Thymus (tissue), 11 donors: ENCODE data around the gene AKNA. TPM values are rescaled to one million over a fixed set of nuclear protein-coding genes. Genes with fewer than 3 reads are reported as not detected.

Experiments used
- DNase-seq, 9 donors: peaks; one replicate each; pipeline ENCODE4 v3.0.0-alpha.2; 2013; ENCODE audit warnings: low spot score in 9 of 9, low read depth in 6 of 9, missing footprints in 1 of 9
- H3K27ac ChIP-seq, 2 donors: one replicate each; pipeline ENCODE4 v1.5.1; 2013; ENCODE audit warnings: control low read depth in 1 of 2, low read depth in 1 of 2, low read length in 1 of 2, mild to moderate bottlenecking in 1 of 2, moderate library complexity in 1 of 2
- H3K27me3 ChIP-seq, 2 donors: one replicate each; pipeline ENCODE4 v1.5.1; 2013; ENCODE audit warnings: low read length in 1 of 2; ENCODE audit not compliant: control insufficient read depth in 2 of 2, insufficient read depth in 1 of 2
- H3K36me3 ChIP-seq, 2 donors: one replicate each; pipeline ENCODE4 v1.5.1; 2013; ENCODE audit warnings: low read length in 1 of 2, mild to moderate bottlenecking in 1 of 2, moderate library complexity in 1 of 2; ENCODE audit not compliant: control insufficient read depth in 2 of 2, insufficient read depth in 2 of 2
- H3K4me1 ChIP-seq, 2 donors: one replicate each; pipeline ENCODE4 v1.5.1; 2013; ENCODE audit warnings: low read length in 2 of 2; ENCODE audit not compliant: control insufficient read depth in 2 of 2, insufficient read depth in 2 of 2
- H3K4me3 ChIP-seq, 2 donors: one replicate each; pipeline ENCODE4 v1.5.1; 2013; ENCODE audit warnings: low read length in 2 of 2, control low read depth in 1 of 2, mild to moderate bottlenecking in 1 of 2
- H3K9me3 ChIP-seq, 2 donors: one replicate each; pipeline ENCODE4 v1.5.1; 2013; ENCODE audit warnings: low read length in 1 of 2, mild to moderate bottlenecking in 1 of 2; ENCODE audit not compliant: control insufficient read depth in 2 of 2, insufficient read depth in 1 of 2
- WGBS: extraction: QIAGEN DNeasy Blood & Tissue Kit; methylation state at CpG from one replicate; pipeline ENCODE4 v1.1.7; 2013; 5-methylcytosine and 5-hydroxymethylcytosine counted together
- polyA plus RNA-seq: library from polyadenylated mRNA; stranded (reverse); fragments of 200-250 nt; gene quantifications from one replicate; pipeline ENCODE4 v1.2.3, GENCODE V29; 2013
- total RNA-seq: library from RNA; stranded (reverse); fragments of 120-200 nt; gene quantifications from one replicate; pipeline ENCODE4 v1.2.4, GENCODE V29; 2013
- donor health status: healthy.

AKNA gene
- total and polyA plus RNA-seq, 2 donors, result 52.2 to 162 TPM

DNA sequence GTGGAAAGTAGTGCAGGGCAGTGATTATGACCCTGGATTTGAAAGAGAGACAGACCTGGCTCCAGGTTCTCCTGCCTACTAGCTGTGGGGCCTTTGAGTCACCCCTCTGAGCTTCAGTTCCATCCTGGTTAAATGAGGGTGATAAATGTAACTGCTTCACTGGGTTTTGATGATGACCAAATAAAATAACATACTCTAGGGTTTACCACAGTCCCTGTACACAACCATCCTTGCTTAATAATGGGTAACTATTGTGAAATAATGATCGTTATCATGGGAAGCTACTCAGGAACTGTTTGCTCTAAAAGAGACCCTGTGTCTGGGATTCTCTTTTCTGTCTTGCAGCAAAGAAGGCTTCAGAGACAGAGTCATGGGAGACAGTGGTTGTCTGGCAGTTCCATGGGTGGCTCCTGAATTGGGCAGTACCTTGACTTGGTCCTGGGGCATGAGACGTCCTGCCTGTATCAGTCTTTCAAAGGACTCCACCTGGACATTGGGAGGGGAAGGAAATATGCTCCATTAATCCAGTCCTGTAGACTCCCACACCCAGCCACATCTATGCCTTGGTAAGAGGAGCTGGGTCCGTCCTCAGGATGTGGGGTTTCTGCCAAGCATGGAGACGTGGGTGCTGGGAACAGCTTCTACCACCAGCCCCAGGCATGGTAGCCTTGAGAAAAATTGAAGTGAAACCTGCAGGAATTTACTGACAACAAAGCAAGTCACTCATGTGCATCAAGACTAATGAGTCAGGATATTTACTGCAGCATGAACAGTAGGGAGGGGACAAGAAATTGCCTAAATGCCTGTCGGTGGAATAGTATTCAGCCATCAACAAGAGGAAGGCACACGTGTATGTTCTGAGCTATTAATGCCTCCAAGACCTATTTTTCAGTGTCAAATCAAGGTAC lies 23.4 kb downstream of the AKNA start:
- Histone ChIP-seq H3K27me3 (no peaks in the 10 kb centered on the region), H3K4me1 (peaks cover 23 to 39% of the 10 kb centered on the region in 2 donors), H3K9me3 (no peaks in the 10 kb centered on the region), H3K27ac (peak overlapping the region; percentile 7 to 11), H3K4me3 (no peak overlapping the region), H3K36me3 (peaks cover 83 to 98% of the 10 kb centered on the region in 2 donors)
- WGBS, result 76% methylated on average over 6 of the region's 6 CpGs
- no peak for DNase-seq

DNA sequence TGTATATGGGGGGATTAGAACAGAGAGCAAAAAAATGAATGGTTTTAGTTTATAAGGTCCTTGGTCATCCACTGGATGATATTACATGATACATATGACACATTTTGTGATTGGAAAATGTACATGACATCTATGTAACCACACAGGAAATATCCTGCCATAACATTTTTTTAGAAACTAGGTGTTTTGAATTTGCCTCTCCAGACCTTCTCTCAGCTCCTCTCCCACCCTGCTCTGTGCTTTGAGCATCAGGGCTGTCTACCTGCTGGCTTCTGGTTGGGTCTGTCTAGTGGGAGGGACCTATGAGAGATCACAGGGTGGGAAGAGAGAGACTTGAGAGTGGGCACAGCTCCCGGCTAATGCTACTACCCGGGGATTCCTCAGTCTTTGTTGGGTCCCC lies 24.4 kb downstream of the AKNA start:
- H3K4me3 ChIP-seq, result no peak overlapping the region
- H3K9me3 ChIP-seq, result no peaks in the 10 kb centered on the region
- 61% methylated on average over 2 of the region's 2 CpGs for WGBS
- no peak for DNase-seq
- H3K27ac ChIP-seq, result peak overlapping the region in 1 of 2 donors; percentile 62
- peaks cover 20 to 31% of the 10 kb centered on the region in 2 donors for H3K4me1 ChIP-seq
- H3K27me3 ChIP-seq, result no peaks in the 10 kb centered on the region
- peaks cover 79 to 96% of the 10 kb centered on the region in 2 donors for H3K36me3 ChIP-seq

DNA sequence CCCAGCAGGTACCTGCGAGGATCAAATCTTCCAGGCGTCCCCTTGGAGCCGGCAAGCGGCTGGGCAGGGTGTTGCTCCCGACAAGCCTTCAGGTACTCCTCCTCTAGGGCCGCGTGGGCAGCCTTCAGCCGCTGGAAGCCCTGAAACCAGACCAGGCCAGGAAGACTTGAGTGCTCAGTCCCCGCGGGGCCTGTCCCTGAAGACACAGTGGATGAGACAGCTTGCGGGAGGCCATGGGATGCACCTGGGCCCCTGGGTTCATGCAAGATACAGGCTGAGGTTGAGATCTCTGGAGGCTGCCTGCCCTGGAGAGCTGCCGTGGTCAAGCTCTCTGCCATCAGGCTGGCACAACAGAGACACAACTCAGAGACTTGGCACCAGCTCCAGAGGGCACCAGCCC lies 25.4 kb downstream of the AKNA start:
- 94% methylated on average over 12 of the region's 12 CpGs for WGBS
- no peak overlapping the region for H3K27ac ChIP-seq
- H3K9me3 ChIP-seq, result no peaks in the 10 kb centered on the region
- peaks cover 10 to 21% of the 10 kb centered on the region in 2 donors for H3K4me1 ChIP-seq
- H3K27me3 ChIP-seq, result no peaks in the 10 kb centered on the region
- no peak for DNase-seq
- no peak overlapping the region for H3K4me3 ChIP-seq
- peaks cover 79 to 96% of the 10 kb centered on the region in 2 donors for H3K36me3 ChIP-seq

DNA sequence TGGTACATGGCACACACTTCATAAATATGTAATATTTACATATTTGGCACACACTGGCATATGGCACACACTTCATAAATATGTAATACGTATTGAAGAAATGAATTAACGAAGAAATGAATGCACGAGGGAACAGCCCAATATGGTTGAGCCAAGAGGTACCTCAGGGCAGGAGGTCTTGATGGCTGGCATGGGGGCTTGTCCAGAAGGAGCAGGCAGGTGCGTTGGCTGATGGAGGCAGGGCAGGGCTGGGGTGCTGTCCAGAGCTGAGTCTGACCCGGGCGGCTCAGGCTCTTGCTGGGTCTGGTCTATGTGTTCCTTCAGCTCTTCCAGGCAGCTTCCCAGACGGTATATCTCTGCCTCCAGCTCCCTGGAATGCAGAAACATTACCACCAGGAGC lies 26.2 kb downstream of the AKNA start:
- Histone ChIP-seq H3K27ac (no peak overlapping the region), H3K4me1 (peaks cover 10 to 16% of the 10 kb centered on the region in 2 donors), H3K9me3 (no peaks in the 10 kb centered on the region), H3K36me3 (peaks cover 84 to 96% of the 10 kb centered on the region in 2 donors), H3K27me3 (no peaks in the 10 kb centered on the region), H3K4me3 (no peak overlapping the region)
- WGBS, result 99% methylated on average over 7 of the region's 7 CpGs
- DNase-seq, result no peak

DNA sequence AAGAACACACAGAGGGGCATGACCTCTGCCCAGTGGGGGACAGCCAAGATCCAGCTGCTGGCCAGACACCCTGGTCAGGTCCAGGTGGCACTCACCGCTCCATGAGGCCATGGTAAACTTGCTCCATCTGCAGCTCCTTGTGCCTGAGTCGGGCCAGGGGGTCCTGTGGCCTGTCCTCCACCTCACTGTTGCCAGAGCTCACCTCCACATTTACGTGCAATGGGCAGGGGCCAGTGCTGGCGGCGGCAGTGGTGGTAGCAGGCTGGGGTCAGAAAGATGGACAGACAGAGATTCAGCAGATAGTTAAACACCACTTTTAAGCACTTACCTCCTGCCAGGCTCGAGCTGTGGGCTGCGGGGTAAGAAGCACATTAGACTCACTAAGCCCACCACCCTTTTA lies 28.0 kb downstream of the AKNA start:
- Histone ChIP-seq H3K27ac (no peak overlapping the region), H3K4me1 (peaks cover 10 to 13% of the 10 kb centered on the region in 2 donors), H3K27me3 (no peaks in the 10 kb centered on the region), H3K36me3 (peaks cover 94 to 95% of the 10 kb centered on the region in 2 donors), H3K9me3 (no peaks in the 10 kb centered on the region), H3K4me3 (no peak overlapping the region)
- 97% methylated on average over 7 of the region's 7 CpGs for WGBS
- DNase-seq, result no peak

DNA sequence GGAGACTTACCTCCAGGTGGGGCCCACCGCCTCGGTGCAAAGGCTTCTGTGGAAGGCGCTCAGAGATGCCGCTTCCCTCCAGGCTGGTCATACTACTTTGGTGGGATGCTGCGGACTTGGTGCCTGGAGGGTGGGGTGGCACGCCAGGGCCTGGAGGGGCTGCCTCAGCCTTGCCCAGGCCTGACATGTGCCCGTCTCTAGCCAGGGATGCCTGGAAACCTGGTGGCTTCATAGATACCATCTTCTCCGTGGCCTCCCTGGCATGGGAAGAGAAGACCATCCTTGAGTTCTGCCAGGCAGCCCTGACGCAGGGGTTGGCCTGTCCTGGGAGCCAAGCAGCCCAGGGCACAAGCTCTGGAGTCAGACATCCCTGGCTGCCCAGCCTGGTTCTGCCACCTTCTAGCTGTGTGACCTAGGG lies 29.9 kb downstream of the AKNA start:
- Histone ChIP-seq H3K27me3 (no peaks in the 10 kb centered on the region), H3K4me1 (no peaks in the 10 kb centered on the region), H3K9me3 (no peaks in the 10 kb centered on the region), H3K27ac (peak overlapping the region in 1 of 2 donors; percentile 5), H3K4me3 (no peak overlapping the region), H3K36me3 (peaks cover 88 to 90% of the 10 kb centered on the region in 2 donors)
- no peak for DNase-seq
- WGBS, result 98% methylated on average over 9 of the region's 9 CpGs

GRCh38 chr9:114357360-114357759 lies 30.4 kb downstream of the AKNA start:
- no peaks in the 10 kb centered on the region for H3K27me3 ChIP-seq
- no peak for DNase-seq
- H3K4me3 ChIP-seq, result no peak overlapping the region
- H3K36me3 ChIP-seq, result peaks cover 88 to 90% of the 10 kb centered on the region in 2 donors
- H3K9me3 ChIP-seq, result no peaks in the 10 kb centered on the region
- H3K27ac ChIP-seq, result no peak overlapping the region
- WGBS, result 98% methylated on average over 6 of the region's 6 CpGs
- no peaks in the 10 kb centered on the region for H3K4me1 ChIP-seq

DNA sequence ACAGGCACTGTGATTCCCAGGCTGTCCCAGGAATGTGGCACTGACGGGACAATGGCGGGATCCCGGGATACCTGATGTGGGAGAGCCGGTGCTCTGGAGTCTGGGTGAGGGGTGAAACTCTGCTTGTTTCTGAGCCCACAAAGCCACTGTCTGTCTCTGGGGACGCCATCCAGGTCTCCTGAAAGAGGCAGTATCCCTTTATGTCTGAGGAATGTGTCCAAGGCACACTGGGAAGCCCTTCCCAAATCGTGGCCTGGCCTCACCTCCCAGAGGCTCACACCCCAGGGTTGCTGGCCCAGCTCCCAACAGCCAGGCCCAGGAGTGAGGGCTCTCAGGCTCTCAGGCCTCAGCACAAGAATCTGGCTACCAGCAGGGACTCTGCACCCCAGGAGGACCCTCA lies 31.0 kb downstream of the AKNA start:
- Histone ChIP-seq H3K4me1 (no peaks in the 10 kb centered on the region), H3K9me3 (no peaks in the 10 kb centered on the region), H3K27me3 (no peaks in the 10 kb centered on the region), H3K27ac (peak overlapping the region in 1 of 2 donors; percentile 25), H3K4me3 (no peak overlapping the region), H3K36me3 (peaks cover 88 to 89% of the 10 kb centered on the region in 2 donors)
- DNase-seq, result no peak
- 94% methylated on average over 6 of the region's 6 CpGs for WGBS

GRCh38 chr9:114355821-114356220 lies 32.0 kb downstream of the AKNA start:
- Histone ChIP-seq H3K27me3 (no peaks in the 10 kb centered on the region), H3K4me3 (no peak overlapping the region), H3K9me3 (no peaks in the 10 kb centered on the region), H3K4me1 (no peaks in the 10 kb centered on the region), H3K36me3 (peaks cover 87 to 88% of the 10 kb centered on the region in 2 donors), H3K27ac (peak overlapping the region in 1 of 2 donors; percentile 31)
- DNase-seq, result no peak
- 98% methylated on average over 6 of the region's 6 CpGs for WGBS
